Aorta (tissue), 5 donors: Measurements from ENCODE around the gene STPG4. TPM values are rescaled to one million over a fixed set of nuclear protein-coding genes. Genes with fewer than 3 reads are reported as not detected.

ENCODE experiments used
- ATAC-seq: fragments of 200-7000 bp; cut with Tn5 transposase; one replicate; pipeline ENCODE4 v1.9.1; 2022; ENCODE audit warnings: moderate library complexity; ENCODE audit not compliant: low FRiP score
- DNase-seq, 2 donors: peaks; one replicate each; pipeline ENCODE4 v3.0.0-alpha.2; 2020
- H3K27ac ChIP-seq, 2 donors: one replicate each; pipeline ENCODE4 v1.5.1; 2013; ENCODE audit warnings: low read length in 2 of 2, mild to moderate bottlenecking in 2 of 2, moderate library complexity in 2 of 2, control low read depth in 1 of 2, inconsistent platforms in 1 of 2, low read depth in 1 of 2
- H3K27me3 ChIP-seq, 2 donors: one replicate each; pipeline ENCODE4 v1.6.1; 2013; ENCODE audit warnings: control low read depth in 1 of 2, low read length in 1 of 2, mild to moderate bottlenecking in 1 of 2, moderate library complexity in 1 of 2; ENCODE audit not compliant: insufficient read depth in 2 of 2, control insufficient read depth in 1 of 2
- H3K36me3 ChIP-seq, 2 donors: one replicate each; pipeline ENCODE4 v1.6.1; 2013; ENCODE audit warnings: control low read depth in 1 of 2, low read length in 1 of 2, mild to moderate bottlenecking in 1 of 2; ENCODE audit not compliant: insufficient read depth in 2 of 2, control insufficient read depth in 1 of 2
- H3K4me1 ChIP-seq, 2 donors: one replicate each; pipeline ENCODE4 v1.6.1; 2013; ENCODE audit warnings: low read length in 2 of 2, control low read depth in 1 of 2, mild to moderate bottlenecking in 1 of 2, moderate library complexity in 1 of 2; ENCODE audit not compliant: insufficient read depth in 2 of 2, control insufficient read depth in 1 of 2
- H3K4me3 ChIP-seq, 2 donors: one replicate each; pipeline ENCODE4 v1.5.1; 2013; ENCODE audit warnings: low read length in 2 of 2, control low read depth in 1 of 2, mild to moderate bottlenecking in 1 of 2
- H3K9me3 ChIP-seq: one replicate; pipeline ENCODE4 v1.6.1; 2013; ENCODE audit warnings: mild to moderate bottlenecking, low read length; ENCODE audit not compliant: control insufficient read depth
- WGBS, 2 donors: extraction: QIAGEN DNeasy Blood & Tissue Kit; methylation state at CpG; one replicate each; pipeline ENCODE4 v1.1.7; 2013; 5-methylcytosine and 5-hydroxymethylcytosine counted together
- intact Hi-C, 2 donors: fragments of 100-400 bp; cut with DNase I; formaldehyde crosslinking; loops; one replicate each; pipeline versions ENCODE4 v1.14.2 to v1.15.0; 2022
- polyA plus RNA-seq, 2 donors: library from polyadenylated mRNA; stranded (reverse); fragments of 200-250 nt; gene quantifications; one replicate each; pipeline ENCODE4 v1.2.3, GENCODE V29; 2013
- total RNA-seq, 2 donors: library from RNA; stranded (reverse); fragmentation: NEBNext Ultra II Directional; extraction: Animal tissue kit (Norgen Biotek cat#: 25700); gene quantifications; one replicate each; pipeline ENCODE4 v1.2.1, GENCODE V29; 2021
- donor health status: healthy with polysubstance abuse.
- donor health status: Bipolar disorder and iron deficiency.
- donor health status: DM: no; HTN: no; CAD: no.
- donor health status: DM: no; HTN: no; CAD: no.
- donor health status: DM: yes; HTN: yes; CAD: no.

The STPG4 gene
- total and polyA plus RNA-seq, 4 donors = 0.51 to 0.90 (median 0.75) TPM; not detected in 1

GRCh38 chr2:47064106-47064505 is 91.0 kb downstream of the STPG4 start:
- peak overlapping the region in 1 of 2 donors; percentile 66 for H3K27ac ChIP-seq
- no peak for ATAC-seq
- intact Hi-C loops = no loop called here

GRCh38 chr2:47063538-47063930 is 91.6 kb downstream of the STPG4 start:
- H3K27me3 ChIP-seq = no peaks in the 10 kb centered on the region
- H3K9me3 ChIP-seq = no peaks in the 10 kb centered on the region
- H3K27ac ChIP-seq = peak overlapping the region in 1 of 2 donors; percentile 66
- H3K4me1 ChIP-seq = peaks cover 0 to 2% of the 10 kb centered on the region in 2 donors
- H3K36me3 ChIP-seq = peaks cover 0 to 1% of the 10 kb centered on the region in 2 donors
- intact Hi-C loops = no loop called here
- DNase-seq (peak in 1 of 2 donors; percentile 74), ATAC-seq (no peak)
- 24 to 41% methylated on average over 4 of the region's 4 CpGs for WGBS, 2 donors
- H3K4me3 ChIP-seq = no peak overlapping the region

More at GRCh38 chr2:47064106-47064505, 91.0 kb downstream of the STPG4 start:
- no peak overlapping the region for H3K4me3 ChIP-seq
- H3K9me3 ChIP-seq = no peaks in the 10 kb centered on the region
- 19 to 33% methylated on average over 5 of the region's 5 CpGs for WGBS, 2 donors
- H3K36me3 ChIP-seq = peaks cover 0 to 1% of the 10 kb centered on the region in 2 donors
- H3K4me1 ChIP-seq = peaks cover 0 to 2% of the 10 kb centered on the region in 2 donors
- H3K27me3 ChIP-seq = no peaks in the 10 kb centered on the region
- no peak for DNase-seq

- no peak for ATAC-seq
- no peaks in the 10 kb centered on the region for H3K27me3 ChIP-seq
- DNase-seq = no peak
- 51 to 57% methylated on average over 8 of the region's 8 CpGs for WGBS, 2 donors
- H3K4me3 ChIP-seq = no peak overlapping the region
- peaks cover 0 to 1% of the 10 kb centered on the region in 2 donors for H3K36me3 ChIP-seq
- no peaks in the 10 kb centered on the region for H3K9me3 ChIP-seq
- peaks cover 0 to 2% of the 10 kb centered on the region in 2 donors for H3K4me1 ChIP-seq
- intact Hi-C loops = no loop called here
- peak overlapping the region in 1 of 2 donors; percentile 15 for H3K27ac ChIP-seq
These were observed 92.2 kb downstream of the STPG4 start for GRCh38 chr2:47062681-47063537.

GRCh38 chr2:47061944-47062678 is 93.0 kb downstream of the STPG4 start:
- Histone ChIP-seq H3K27ac (no peak overlapping the region), H3K4me3 (no peak overlapping the region), H3K4me1 (peaks cover 0 to 2% of the 10 kb centered on the region in 2 donors), H3K27me3 (no peaks in the 10 kb centered on the region), H3K36me3 (peaks cover 0 to 1% of the 10 kb centered on the region in 2 donors), H3K9me3 (no peaks in the 10 kb centered on the region)
- no peak for ATAC-seq
- intact Hi-C loops = no loop called here
- 78 to 81% methylated on average over 10 of the region's 10 CpGs for WGBS, 2 donors
- DNase-seq = no peak

- 97% methylated on average over 11 of the region's 11 CpGs for WGBS, 2 donors
- Histone ChIP-seq H3K9me3 (no peaks in the 10 kb centered on the region), H3K27ac (no peak overlapping the region), H3K4me1 (peaks cover 0 to 2% of the 10 kb centered on the region in 2 donors), H3K27me3 (no peaks in the 10 kb centered on the region), H3K4me3 (no peak overlapping the region), H3K36me3 (peaks cover 0 to 1% of the 10 kb centered on the region in 2 donors)
- intact Hi-C loops = no loop called here
- ATAC-seq (no peak), DNase-seq (peak in 1 of 2 donors; percentile 71)
These were observed 94.4 kb downstream of the STPG4 start for GRCh38 chr2:47060652-47061170.

GRCh38 chr2:47058003-47058931 is 96.8 kb downstream of the STPG4 start:
- intact Hi-C loops = no loop called here
- Histone ChIP-seq H3K4me1 (no peaks in the 10 kb centered on the region), H3K36me3 (peaks cover 0 to 1% of the 10 kb centered on the region in 2 donors), H3K27me3 (no peaks in the 10 kb centered on the region), H3K9me3 (no peaks in the 10 kb centered on the region), H3K27ac (peak overlapping the region; percentile 4 to 72), H3K4me3 (no peak overlapping the region)
- peak; percentile 68 to 75 for DNase-seq
- 19 to 23% methylated on average over 11 of the region's 11 CpGs for WGBS, 2 donors
- ATAC-seq = peak; percentile 78

- Histone ChIP-seq H3K9me3 (no peaks in the 10 kb centered on the region), H3K27ac (peak overlapping the region in 1 of 2 donors; percentile 72)
- 50 to 54% methylated on average over 2 of the region's 2 CpGs for WGBS, 2 donors
These were observed 97.5 kb downstream of the STPG4 start for GRCh38 chr2:47057687-47058002.

More at GRCh38 chr2:47057687-47058002, 97.5 kb downstream of the STPG4 start:
- ATAC-seq (no peak), DNase-seq (no peak)
- H3K36me3 ChIP-seq = peaks cover 0 to 1% of the 10 kb centered on the region in 2 donors
- no peaks in the 10 kb centered on the region for H3K4me1 ChIP-seq
- intact Hi-C loops = no loop called here
- no peak overlapping the region for H3K4me3 ChIP-seq
- no peaks in the 10 kb centered on the region for H3K27me3 ChIP-seq
